Measurements from ENCODE around the gene DNAJC25.

The DNAJC25 gene

GRCh38 chr9:111676116-111676515 lies 45.0 kb downstream of the DNAJC25 start:
- ChIA-PET CTCF (interaction anchor here (0.7 to 1.6 kb wide), 4 partner anchors 8 to 17 kb away, joined by 3 to 6 read pairs (median 4); no protein-coding TSS in a partner anchor), POLR2A (no interaction called here)
- no peak for TF ChIP-seq CTCF (IDR thresholded peaks at IDR 0.05; ENCODE audit: control extremely low read depth, extremely low read depth, low read depth, missing control alignments)
- no peak for DNase-seq (ENCODE audit: extremely low spot score)

GRCh38 chr9:111678293-111678692 lies 47.2 kb downstream of the DNAJC25 start:
- no peak for TF ChIP-seq CTCF (IDR thresholded peaks at IDR 0.05; ENCODE audit: control extremely low read depth, extremely low read depth, low read depth, missing control alignments)
- ChIA-PET CTCF (no interaction called here), POLR2A (no interaction called here)

GRCh38 chr9:111679199-111679598 lies 48.1 kb downstream of the DNAJC25 start:
- TF ChIP-seq CTCF (IDR thresholded peaks at IDR 0.05; ENCODE audit: control extremely low read depth, extremely low read depth, low read depth, missing control alignments), result no peak
- POLR2A ChIA-PET, result no interaction called here
- CTCF ChIA-PET, result interaction anchor here (1.1 to 2.1 kb wide), 4 partner anchors 9 to 1224 kb away, joined by 3 to 6 read pairs (median 4); no protein-coding TSS in a partner anchor
- DNase-seq (ENCODE audit: extremely low spot score), result no peak

More at GRCh38 chr9:111678293-111678692, 47.2 kb downstream of the DNAJC25 start:
- no peak for DNase-seq (ENCODE audit: extremely low spot score)

GRCh38 chr9:111683392-111683791 lies 52.3 kb downstream of the DNAJC25 start:
- ChIA-PET POLR2A (no interaction called here), CTCF (interaction anchor here (1.3 kb wide), 1 partner anchor 62 kb away, joined by 3 read pairs; no protein-coding TSS in a partner anchor)
- no peak for DNase-seq (ENCODE audit: extremely low spot score)
- no peak for TF ChIP-seq CTCF (IDR thresholded peaks at IDR 0.05; ENCODE audit: control extremely low read depth, extremely low read depth, low read depth, missing control alignments)

GRCh38 chr9:111691672-111692329 lies 60.7 kb downstream of the DNAJC25 start:
- ChIA-PET CTCF (interaction anchor here (1.2 to 2.0 kb wide), 3 partner anchors 12 to 28 kb away, joined by 3 to 6 read pairs (median 4); no protein-coding TSS in a partner anchor), POLR2A (no interaction called here)
- no peak for DNase-seq (ENCODE audit: extremely low spot score)
- peak; percentile 20 for TF ChIP-seq CTCF (IDR thresholded peaks at IDR 0.05; ENCODE audit: control extremely low read depth, extremely low read depth, low read depth, missing control alignments)

- TF ChIP-seq CTCF (IDR thresholded peaks at IDR 0.05; ENCODE audit: control extremely low read depth, extremely low read depth, low read depth, missing control alignments), result no peak
- POLR2A ChIA-PET, result no interaction called here
- CTCF ChIA-PET, result no interaction called here
- DNase-seq (ENCODE audit: extremely low spot score), result no peak
Measured at GRCh38 chr9:111696796-111697195, 65.7 kb downstream of the DNAJC25 start.
